ENCODE measurements around the gene LAMP5. TPM values are rescaled to one million over a fixed set of nuclear protein-coding genes. Genes with fewer than 3 reads are reported as not detected.

Gene LAMP5
- total and polyA plus RNA-seq, 2 experiments from 2014 or later, result 0.21 to 0.29 TPM

GRCh38 chr20:9493803-9494202 lies 20.6 kb upstream of the LAMP5 start:
- H3K9me3 Mint-ChIP-seq, result no peaks in the 10 kb centered on the region
- no peak for ATAC-seq

GRCh38 chr20:9495701-9496100 lies 18.7 kb upstream of the LAMP5 start:
- ATAC-seq, result no peak
- no peaks in the 10 kb centered on the region for H3K27me3 ChIP-seq (ENCODE audit: insufficient read depth)
- no peak overlapping the region for H3K27ac Mint-ChIP-seq
- TF ChIP-seq CREB1 (CRISPR knock-in tag; IDR thresholded peaks at IDR 0.05; ENCODE audit: low read depth) (no peak), ZNF331 (CRISPR knock-in tag; IDR thresholded peaks at IDR 0.05; ENCODE audit: low read depth) (no peak), JUNB (IDR thresholded peaks at IDR 0.05; ENCODE audit: unreplicated experiment) (no peak), EZH2 (IDR thresholded peaks at IDR 0.05; ENCODE audit: low read depth, unreplicated experiment) (no peak), STAT1 (IDR thresholded peaks at IDR 0.05; ENCODE audit: unreplicated experiment) (no peak), ETS1 (IDR thresholded peaks at IDR 0.05) (no peak), POLR2AphosphoS5 (IDR thresholded peaks at IDR 0.05; ENCODE audit: low read depth) (no peak), ZNF114 (CRISPR knock-in tag; IDR thresholded peaks at IDR 0.05) (no peak), CTCF (conservative IDR thresholded peaks at IDR 0.05; ENCODE audit: low read depth in 2 of 2) (no peak), NANOG (IDR thresholded peaks at IDR 0.05; ENCODE audit: borderline replicate concordance) (no peak)

More at GRCh38 chr20:9493803-9494202, 20.6 kb upstream of the LAMP5 start:
- H3K4me1 Mint-ChIP-seq, result no peaks in the 10 kb centered on the region
- Histone ChIP-seq H3K4me3 (no peak overlapping the region), H2AFZ (no peak overlapping the region), H3K36me3 (ENCODE audit: insufficient read depth) (no peaks in the 10 kb centered on the region), H4K20me1 (replicated peaks; ENCODE audit: insufficient read depth) (no peaks in the 10 kb centered on the region), H3K9me2 (ENCODE audit: insufficient read depth) (peaks cover 26% of the 10 kb centered on the region; the same call in 1 of the 2 replicates), H3F3A (replicated peaks; ENCODE audit: low read depth) (no peaks in the 10 kb centered on the region), H3K27ac (ENCODE audit: low read depth) (no peak overlapping the region), H3K4me2 (no peak overlapping the region), H3K4me1 (ENCODE audit: insufficient read depth) (no peaks in the 10 kb centered on the region), H3K27me3 (ENCODE audit: insufficient read depth) (no peaks in the 10 kb centered on the region), H3K79me2 (replicated peaks; ENCODE audit: insufficient read depth) (no peaks in the 10 kb centered on the region)
- H3K4me3 Mint-ChIP-seq, result no peak overlapping the region
- no peak for DNase-seq (ENCODE audit: low spot score)
- TF ChIP-seq REST (IDR thresholded peaks at IDR 0.05; ENCODE audit: unreplicated experiment) (no peak), CREB1 (CRISPR knock-in tag; IDR thresholded peaks at IDR 0.05; ENCODE audit: low read depth) (no peak), STAT1 (IDR thresholded peaks at IDR 0.05; ENCODE audit: unreplicated experiment) (no peak), EZH2phosphoT487 (IDR thresholded peaks at IDR 0.05; ENCODE audit: unreplicated experiment) (no peak), ETS1 (IDR thresholded peaks at IDR 0.05) (no peak), POLR2AphosphoS5 (IDR thresholded peaks at IDR 0.05; ENCODE audit: low read depth) (no peak), NANOG (IDR thresholded peaks at IDR 0.05; ENCODE audit: borderline replicate concordance) (no peak)
- no peaks in the 10 kb centered on the region for H3K36me3 Mint-ChIP-seq (ENCODE audit: low read depth)
- no peak overlapping the region for H3K27ac Mint-ChIP-seq
- H3K27me3 Mint-ChIP-seq (ENCODE audit: insufficient read depth, low read depth, poor library complexity), result peaks cover 4% of the 10 kb centered on the region

More at GRCh38 chr20:9495701-9496100, 18.7 kb upstream of the LAMP5 start:
- Histone ChIP-seq H2AFZ (no peak overlapping the region), H4K20me1 (replicated peaks; ENCODE audit: insufficient read depth) (no peaks in the 10 kb centered on the region), H3K4me2 (no peak overlapping the region), H3K36me3 (ENCODE audit: insufficient read depth) (no peaks in the 10 kb centered on the region), H3K9me2 (ENCODE audit: insufficient read depth) (peaks cover 32% of the 10 kb centered on the region; the same call in 1 of the 2 replicates), H3K27ac (ENCODE audit: low read depth) (no peak overlapping the region), H3K4me1 (ENCODE audit: insufficient read depth) (no peaks in the 10 kb centered on the region), H3K4me3 (no peak overlapping the region), H3K79me2 (replicated peaks; ENCODE audit: insufficient read depth) (no peaks in the 10 kb centered on the region), H3F3A (replicated peaks; ENCODE audit: low read depth) (no peaks in the 10 kb centered on the region)
- no peak for DNase-seq (ENCODE audit: low spot score)
- no peaks in the 10 kb centered on the region for H3K9me3 Mint-ChIP-seq
- no peaks in the 10 kb centered on the region for H3K36me3 Mint-ChIP-seq (ENCODE audit: low read depth)
- H3K4me1 Mint-ChIP-seq, result no peaks in the 10 kb centered on the region
- no peak overlapping the region for H3K4me3 Mint-ChIP-seq
- peaks cover 4% of the 10 kb centered on the region for H3K27me3 Mint-ChIP-seq (ENCODE audit: insufficient read depth, low read depth, poor library complexity)

Measured in GM23338 (cell line).